ENCODE measurements around the gene STX18. TPM values are rescaled to one million over a fixed set of nuclear protein-coding genes. Genes with fewer than 3 reads are reported as not detected.

The STX18 gene
- total RNA-seq, 4 donors from 2014 or later, result 16.1 to 41.9 (median 20.5) TPM

DNA sequence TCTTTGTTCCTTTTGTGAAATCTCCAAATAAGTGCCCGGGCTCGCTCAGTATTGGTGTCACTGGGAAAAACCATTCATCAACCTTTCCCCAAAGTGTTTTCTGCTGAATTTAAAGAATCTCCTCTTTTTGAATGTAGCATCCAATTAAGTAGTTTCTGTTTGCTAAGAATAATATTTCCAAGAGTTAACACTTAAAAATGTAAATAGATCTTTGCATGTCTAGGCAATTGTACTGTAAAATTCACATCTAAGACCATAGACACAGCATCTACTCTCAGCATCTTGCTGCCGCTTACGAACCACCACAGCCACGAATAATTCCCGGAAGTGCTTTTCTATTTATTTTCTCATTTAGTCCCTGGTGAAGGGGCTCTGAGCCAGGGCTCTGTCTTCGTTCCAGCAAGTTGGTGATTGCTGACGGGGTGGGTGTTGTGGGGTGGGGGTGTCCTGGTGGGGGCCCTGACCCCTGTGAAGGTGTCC, 153.5 kb downstream of the STX18 start:
- no peak for DNase-seq (ENCODE audit: low spot score in 2 of 2)
- Histone ChIP-seq H3K9me3 (no peaks in the 10 kb centered on the region), H3K36me3 (no peaks in the 10 kb centered on the region), H3K4me1 (peaks cover 60% of the 10 kb centered on the region), H3K4me3 (peak overlapping the region; percentile 60), H3K27ac (no peak overlapping the region), H3K27me3 (peaks cover 73% of the 10 kb centered on the region)
- 25% methylated on average over 8 of the region's 8 CpGs for WGBS
- TF ChIP-seq POLR2AphosphoS5 (IDR thresholded peaks at IDR 0.05), result no peak

DNA sequence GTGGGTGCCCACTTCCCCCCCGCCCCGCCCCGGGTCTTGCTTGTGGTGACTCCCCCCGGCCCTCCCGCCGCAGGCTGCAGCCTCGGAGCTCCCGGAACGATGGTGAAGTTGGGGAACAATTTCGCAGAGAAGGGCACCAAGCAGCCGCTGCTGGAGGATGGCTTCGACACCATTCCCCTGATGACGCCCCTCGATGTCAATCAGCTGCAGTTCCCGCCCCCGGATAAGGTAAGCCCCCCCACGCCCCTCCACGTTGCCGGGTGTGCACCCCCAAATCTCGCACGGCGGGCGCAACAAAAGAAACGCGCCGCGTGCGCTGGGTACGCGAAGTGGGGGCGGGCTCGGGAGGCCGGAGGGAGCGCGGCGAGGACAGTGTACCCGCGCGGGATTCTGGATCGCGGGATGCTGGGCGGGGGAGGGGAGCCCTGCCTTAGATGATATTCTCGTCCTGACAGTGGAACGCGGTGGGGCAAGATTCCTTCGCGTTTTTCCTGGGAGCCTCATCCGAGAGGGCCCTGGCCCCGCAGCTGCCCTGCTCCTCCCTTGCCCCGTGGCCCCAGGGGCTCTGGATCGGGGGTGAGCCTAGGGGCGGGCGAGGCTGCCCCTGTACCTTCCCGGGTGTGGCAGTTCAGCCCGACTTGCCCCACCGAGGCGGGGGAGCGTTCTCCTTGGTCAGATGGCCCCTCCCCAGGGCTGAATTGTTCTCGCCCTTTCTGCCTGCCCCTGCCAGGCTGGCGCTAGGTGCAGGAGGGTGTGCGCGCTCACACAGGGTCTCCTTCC, 154.1 kb downstream of the STX18 start:
- no peak for TF ChIP-seq POLR2AphosphoS5 (IDR thresholded peaks at IDR 0.05)
- TF ChIP-seq EP300 (IDR thresholded peaks at IDR 0.05), result no peak
- no peak for TF ChIP-seq POLR2A (IDR thresholded peaks at IDR 0.05)
- TF ChIP-seq, protein P1, sequence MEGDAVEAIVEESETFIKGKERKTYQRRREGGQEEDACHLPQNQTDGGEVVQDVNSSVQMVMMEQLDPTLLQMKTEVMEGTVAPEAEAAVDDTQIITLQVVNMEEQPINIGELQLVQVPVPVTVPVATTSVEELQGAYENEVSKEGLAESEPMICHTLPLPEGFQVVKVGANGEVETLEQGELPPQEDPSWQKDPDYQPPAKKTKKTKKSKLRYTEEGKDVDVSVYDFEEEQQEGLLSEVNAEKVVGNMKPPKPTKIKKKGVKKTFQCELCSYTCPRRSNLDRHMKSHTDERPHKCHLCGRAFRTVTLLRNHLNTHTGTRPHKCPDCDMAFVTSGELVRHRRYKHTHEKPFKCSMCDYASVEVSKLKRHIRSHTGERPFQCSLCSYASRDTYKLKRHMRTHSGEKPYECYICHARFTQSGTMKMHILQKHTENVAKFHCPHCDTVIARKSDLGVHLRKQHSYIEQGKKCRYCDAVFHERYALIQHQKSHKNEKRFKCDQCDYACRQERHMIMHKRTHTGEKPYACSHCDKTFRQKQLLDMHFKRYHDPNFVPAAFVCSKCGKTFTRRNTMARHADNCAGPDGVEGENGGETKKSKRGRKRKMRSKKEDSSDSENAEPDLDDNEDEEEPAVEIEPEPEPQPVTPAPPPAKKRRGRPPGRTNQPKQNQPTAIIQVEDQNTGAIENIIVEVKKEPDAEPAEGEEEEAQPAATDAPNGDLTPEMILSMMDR (IDR thresholded peaks at IDR 0.05), result no peak
- WGBS, result 2% methylated on average over 42 of the region's 62 CpGs
- DNase-seq (ENCODE audit: low spot score in 2 of 2), result no peak
- no peaks in the 10 kb centered on the region for H3K9me3 ChIP-seq
- H3K27ac ChIP-seq, result peak overlapping the region; percentile 74
- H3K4me1 ChIP-seq, result peaks cover 54% of the 10 kb centered on the region
- H3K27me3 ChIP-seq, result peaks cover 70% of the 10 kb centered on the region
- H3K36me3 ChIP-seq, result no peaks in the 10 kb centered on the region
- H3K4me3 ChIP-seq, result peak overlapping the region; percentile 60

DNA sequence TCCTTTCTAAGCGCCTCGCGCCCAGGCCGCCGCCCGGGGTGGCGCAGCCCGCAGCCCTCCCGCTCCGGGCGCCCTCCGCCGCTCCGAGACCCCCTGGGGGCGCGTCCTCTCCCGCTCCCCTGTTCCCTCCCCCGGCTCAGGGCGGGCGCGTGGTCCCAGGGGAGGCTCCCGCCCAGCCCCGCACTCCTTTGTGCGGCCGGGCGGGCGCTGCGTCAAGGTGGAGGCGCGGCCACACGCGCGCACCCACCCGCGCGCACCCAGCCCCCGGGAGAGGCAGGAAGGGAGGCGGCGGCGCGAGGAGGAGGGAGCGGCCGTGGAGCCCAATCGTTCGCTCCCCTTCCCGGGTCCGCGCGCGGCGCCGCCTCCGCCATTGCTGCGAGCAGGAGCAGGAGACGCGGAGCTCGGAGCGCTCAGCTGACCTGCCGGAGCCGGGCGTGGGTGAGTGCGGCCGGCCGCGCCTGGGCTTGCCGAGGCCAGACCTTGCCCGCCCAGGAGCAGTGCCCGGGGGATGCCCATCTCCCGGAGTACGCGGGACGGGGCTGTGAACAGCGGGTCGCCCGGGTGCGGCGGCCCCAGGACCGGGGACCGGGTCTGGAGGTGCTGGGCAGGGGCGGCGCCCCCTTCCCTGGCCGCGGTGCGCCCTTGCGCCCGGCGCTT, 155.0 kb downstream of the STX18 start, which contains the start of gene NSG1:
Gene NSG1 (plus strand): TSS at position 367 of the 657 bp plus-strand sequence. CDS start 528 bp downstream, outside the sequence.
- Histone ChIP-seq H3K4me3 (peak within 1 kb of the TSS; percentile 60), H3K27ac (peak within 1 kb of the TSS; percentile 74), H3K36me3 (no peaks in the 10 kb centered on the region), H3K4me1 (peaks cover 46% of the 10 kb centered on the region), H3K9me3 (no peaks in the 10 kb centered on the region), H3K27me3 (peaks cover 65% of the 10 kb centered on the region)
- TF ChIP-seq POLR2A (IDR thresholded peaks at IDR 0.05) (no peak), EP300 (IDR thresholded peaks at IDR 0.05) (no peak)
- DNase-seq (ENCODE audit: low spot score in 2 of 2), result no peak
- no CpG with 5 or more reads among the region's 87 CpGs for WGBS

DNA sequence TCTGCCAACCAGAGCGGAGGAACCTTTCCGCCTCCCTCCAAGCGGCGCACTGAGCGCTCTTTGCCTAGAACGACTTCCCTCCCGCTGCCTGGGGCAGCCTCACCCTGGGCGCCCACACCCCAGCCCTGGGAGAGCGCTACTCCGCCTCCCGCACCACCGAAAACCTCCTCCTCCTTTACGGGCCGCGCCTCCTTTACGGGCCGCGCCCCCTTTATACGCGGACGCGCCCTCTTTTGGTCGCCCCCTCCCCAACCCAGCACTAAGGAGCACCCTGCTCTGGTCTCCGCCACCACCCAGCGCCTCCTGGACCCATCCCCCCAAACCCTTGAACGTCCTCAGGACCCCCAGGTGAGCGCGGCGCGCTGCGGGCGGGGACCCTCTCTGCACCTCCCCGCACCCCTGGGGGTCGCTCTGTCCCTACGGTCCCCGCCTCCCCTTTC, 155.5 kb downstream of the STX18 start:
- Histone ChIP-seq H3K27me3 (peaks cover 62% of the 10 kb centered on the region), H3K9me3 (no peaks in the 10 kb centered on the region), H3K36me3 (no peaks in the 10 kb centered on the region), H3K27ac (peak overlapping the region; percentile 74), H3K4me1 (peaks cover 41% of the 10 kb centered on the region), H3K4me3 (peak overlapping the region; percentile 60)
- under 1% methylated on average over 24 of the region's 36 CpGs for WGBS
- DNase-seq (ENCODE audit: low spot score in 2 of 2), result no peak
- TF ChIP-seq POLR2AphosphoS5 (IDR thresholded peaks at IDR 0.05), result no peak
- TF ChIP-seq POLR2A (IDR thresholded peaks at IDR 0.05), result no peak
- TF ChIP-seq, protein P1 (IDR thresholded peaks at IDR 0.05), result no peak
- no peak for TF ChIP-seq EP300 (IDR thresholded peaks at IDR 0.05)

DNA sequence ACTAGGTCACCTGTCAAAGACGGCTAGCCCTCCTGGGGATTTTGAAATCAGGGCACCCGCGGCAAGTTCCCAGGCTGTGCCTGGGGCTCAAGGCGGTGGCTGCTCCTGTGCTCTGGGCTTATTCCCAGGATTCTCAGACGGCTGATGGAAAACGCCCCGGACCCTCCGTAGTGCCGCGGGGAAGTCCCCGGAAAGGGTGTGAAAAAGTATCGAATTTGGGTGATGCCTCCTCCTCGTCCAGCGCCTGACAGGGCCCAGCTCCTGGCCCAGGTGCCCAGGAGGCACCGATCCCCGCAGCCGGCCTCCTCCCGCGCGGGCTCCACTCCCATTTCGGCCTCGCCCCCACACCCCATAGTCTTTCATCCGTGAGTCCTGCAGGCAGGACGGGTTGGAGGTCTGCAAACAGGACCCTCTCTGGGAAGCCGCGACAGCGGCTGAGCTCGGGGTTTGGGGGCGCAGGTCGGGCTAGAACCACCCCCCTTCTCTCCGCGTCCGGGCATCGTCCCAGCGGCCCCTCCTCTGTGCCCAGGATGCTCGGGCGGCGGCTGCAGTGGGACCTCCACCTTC, 156.0 kb downstream of the STX18 start:
- WGBS, result 4% methylated on average over 35 of the region's 38 CpGs
- H3K9me3 ChIP-seq, result no peaks in the 10 kb centered on the region
- no peak for TF ChIP-seq POLR2AphosphoS5 (IDR thresholded peaks at IDR 0.05)
- TF ChIP-seq EP300 (IDR thresholded peaks at IDR 0.05), result no peak
- no peak for TF ChIP-seq POLR2A (IDR thresholded peaks at IDR 0.05)
- TF ChIP-seq, protein P1 (IDR thresholded peaks at IDR 0.05), result no peak
- no peak overlapping the region for H3K27ac ChIP-seq
- peak overlapping the region; percentile 60 for H3K4me3 ChIP-seq
- peaks cover 40% of the 10 kb centered on the region for H3K4me1 ChIP-seq
- DNase-seq (ENCODE audit: low spot score in 2 of 2), result no peak
- no peaks in the 10 kb centered on the region for H3K36me3 ChIP-seq
- peaks cover 63% of the 10 kb centered on the region for H3K27me3 ChIP-seq

DNA sequence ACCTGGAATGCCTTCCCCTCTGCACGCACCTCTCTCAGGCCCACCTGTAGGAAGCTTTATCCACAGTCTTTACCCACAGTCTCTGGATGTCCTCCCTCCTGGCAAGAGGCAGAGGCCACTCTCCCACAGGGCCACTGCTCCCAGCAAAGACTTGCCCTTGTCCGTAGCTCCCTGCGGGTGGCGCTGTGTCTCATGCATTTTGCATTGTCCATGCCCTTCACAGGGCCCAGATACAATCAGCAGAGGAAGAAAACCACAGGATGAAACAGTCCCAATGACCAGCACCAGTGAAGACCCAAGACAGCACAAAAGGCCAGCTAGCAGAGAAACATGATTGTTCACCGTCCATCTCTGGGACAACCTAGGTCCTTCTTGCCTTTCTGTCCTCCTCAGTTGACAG, 157.0 kb downstream of the STX18 start:
- Histone ChIP-seq H3K27ac (no peak overlapping the region), H3K9me3 (no peaks in the 10 kb centered on the region), H3K4me3 (no peak overlapping the region), H3K36me3 (no peaks in the 10 kb centered on the region), H3K4me1 (peaks cover 40% of the 10 kb centered on the region), H3K27me3 (peaks cover 59% of the 10 kb centered on the region)
- DNase-seq (ENCODE audit: low spot score in 2 of 2), result no peak
- TF ChIP-seq POLR2AphosphoS5 (IDR thresholded peaks at IDR 0.05), result no peak
- TF ChIP-seq, protein P1 (IDR thresholded peaks at IDR 0.05), result peak in 1 of 2 donors; percentile 42
- WGBS, result 57% methylated on average over 5 of the region's 5 CpGs

Data from suprapubic skin (tissue), 4 donors.